H1 (cell line): ENCODE data around the gene CDK5R1.

Experiments
- EZH2 ChIP-seq: fragments of 200-600 bp; sonication (generic); IDR thresholded peaks from 2 replicates; pipeline ENCODE4 v1.7.1; 2012; ENCODE audit warnings: low read depth, mild to moderate bottlenecking, moderate library complexity, low read length, inconsistent platforms; ENCODE audit not compliant: severe bottlenecking
- RXRA ChIP-seq: IDR thresholded peaks from 2 replicates; pipeline ENCODE4 v1.6.1; 2011; ENCODE audit warnings: low read depth, mild to moderate bottlenecking, low read length, moderate library complexity; ENCODE audit not compliant: insufficient read depth
- SIRT6 ChIP-seq: IDR thresholded peaks from one replicate; pipeline ENCODE4 v1.7.1; 2012; ENCODE audit warnings: low read length, inconsistent platforms
- SRF ChIP-seq: IDR thresholded peaks from 2 replicates; pipeline ENCODE4 v1.6.1; 2011; ENCODE audit warnings: mild to moderate bottlenecking, low read depth, low read length, moderate library complexity
- TAF1 ChIP-seq: IDR thresholded peaks from 2 replicates; pipeline ENCODE4 v1.6.1; 2011; ENCODE audit warnings: mild to moderate bottlenecking, low read depth, low read length
- TAF7 ChIP-seq: optimal IDR thresholded peaks from 2 replicates; pipeline ENCODE3; 2011; ENCODE audit warnings: low read depth, mild to moderate bottlenecking, inconsistent platforms, low read length, moderate library complexity, borderline replicate concordance
- USF2 ChIP-seq: IDR thresholded peaks from 2 replicates; pipeline ENCODE4 v1.6.1; 2011; ENCODE audit warnings: low read length, improper control_type of control experiment
- TF ChIP-seq, protein P1 (sequence below): IDR thresholded peaks from 2 replicates; pipeline ENCODE4 v1.6.1; 2012; ENCODE audit warnings: inconsistent platforms

- TF ChIP-seq RXRA (no peak), USF2 (no peak), TAF1 (no peak), SRF (no peak), SIRT6 (no peak), EZH2 (no peak), TAF7 (no peak)
- TF ChIP-seq, protein P1, sequence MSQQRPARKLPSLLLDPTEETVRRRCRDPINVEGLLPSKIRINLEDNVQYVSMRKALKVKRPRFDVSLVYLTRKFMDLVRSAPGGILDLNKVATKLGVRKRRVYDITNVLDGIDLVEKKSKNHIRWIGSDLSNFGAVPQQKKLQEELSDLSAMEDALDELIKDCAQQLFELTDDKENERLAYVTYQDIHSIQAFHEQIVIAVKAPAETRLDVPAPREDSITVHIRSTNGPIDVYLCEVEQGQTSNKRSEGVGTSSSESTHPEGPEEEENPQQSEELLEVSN = no peak
Measured at GRCh38 chr17:32471652-32472051, 15.1 kb upstream of the CDK5R1 start.
